ENCODE results near the gene MYCN. TPM values are rescaled to one million over a fixed set of nuclear protein-coding genes. Genes with fewer than 3 reads are reported as not detected.
A peak's percentile ranks its signal among the peaks of the same experiment; 100 is the strongest.

Gene MYCN
- total RNA-seq, 1 experiment from 2014 or later: 68.3 TPM

DNA sequence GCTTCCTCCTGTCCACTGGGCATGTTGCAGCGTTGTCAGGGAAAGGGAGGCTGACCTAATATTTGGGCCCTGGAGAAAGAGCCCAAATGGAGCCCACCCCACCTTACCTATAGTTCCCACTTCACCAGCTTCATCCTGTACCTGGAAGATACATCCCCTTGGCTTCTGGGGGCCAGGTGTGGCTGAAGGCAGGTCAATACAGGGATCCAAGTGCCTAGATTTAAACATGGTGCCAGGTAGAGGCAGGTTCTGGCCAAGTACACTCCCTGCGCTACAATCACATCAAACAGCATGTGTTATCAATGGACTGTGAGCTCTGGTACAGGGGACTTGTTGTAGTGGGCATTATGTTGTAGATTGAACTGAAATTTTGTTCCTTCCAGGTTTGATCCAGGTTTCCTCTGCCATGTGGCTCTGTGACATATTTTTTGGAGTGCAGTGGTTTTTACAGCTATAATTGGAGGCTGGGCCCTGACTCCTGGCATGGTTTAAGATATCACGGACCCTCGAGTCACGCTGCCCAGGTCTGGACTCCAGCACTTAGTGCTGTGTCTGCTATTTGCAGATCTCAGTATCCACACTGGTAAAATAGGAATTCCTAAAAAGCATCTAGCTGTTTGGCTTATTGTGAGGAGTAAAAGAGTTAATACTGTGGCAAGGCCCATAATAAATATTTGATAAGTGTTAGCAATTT is 23.8 kb downstream of the MYCN start:
- no peak overlapping the region for H3K27ac Mint-ChIP-seq
- peaks cover 34% of the 10 kb centered on the region for H3K4me1 Mint-ChIP-seq
- TF ChIP-seq ZMAT4 (CRISPR knock-in tag; IDR thresholded peaks at IDR 0.05) (no peak), GRHL2 (CRISPR knock-in tag; IDR thresholded peaks at IDR 0.05; ENCODE audit: insufficient replicate concordance, severe bottlenecking) (no peak), ZNF512 (CRISPR knock-in tag; IDR thresholded peaks at IDR 0.05; ENCODE audit: borderline replicate concordance) (no peak)
- TF ChIP-seq, protein P1, sequence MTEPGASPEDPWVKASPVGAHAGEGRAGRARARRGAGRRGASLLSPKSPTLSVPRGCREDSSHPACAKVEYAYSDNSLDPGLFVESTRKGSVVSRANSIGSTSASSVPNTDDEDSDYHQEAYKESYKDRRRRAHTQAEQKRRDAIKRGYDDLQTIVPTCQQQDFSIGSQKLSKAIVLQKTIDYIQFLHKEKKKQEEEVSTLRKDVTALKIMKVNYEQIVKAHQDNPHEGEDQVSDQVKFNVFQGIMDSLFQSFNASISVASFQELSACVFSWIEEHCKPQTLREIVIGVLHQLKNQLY (CRISPR knock-in tag; IDR thresholded peaks at IDR 0.05): no peak
- TF ChIP-seq, protein P2, sequence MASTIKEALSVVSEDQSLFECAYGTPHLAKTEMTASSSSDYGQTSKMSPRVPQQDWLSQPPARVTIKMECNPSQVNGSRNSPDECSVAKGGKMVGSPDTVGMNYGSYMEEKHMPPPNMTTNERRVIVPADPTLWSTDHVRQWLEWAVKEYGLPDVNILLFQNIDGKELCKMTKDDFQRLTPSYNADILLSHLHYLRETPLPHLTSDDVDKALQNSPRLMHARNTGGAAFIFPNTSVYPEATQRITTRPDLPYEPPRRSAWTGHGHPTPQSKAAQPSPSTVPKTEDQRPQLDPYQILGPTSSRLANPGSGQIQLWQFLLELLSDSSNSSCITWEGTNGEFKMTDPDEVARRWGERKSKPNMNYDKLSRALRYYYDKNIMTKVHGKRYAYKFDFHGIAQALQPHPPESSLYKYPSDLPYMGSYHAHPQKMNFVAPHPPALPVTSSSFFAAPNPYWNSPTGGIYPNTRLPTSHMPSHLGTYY (CRISPR knock-in tag; IDR thresholded peaks at IDR 0.05): no peak
- ChIA-PET CTCF (interaction anchor here (0.7 to 1.6 kb wide), 2 partner anchors 17 to 70 kb away, joined by 3 to 9 read pairs; no protein-coding TSS in a partner anchor), POLR2A (no interaction called here)
- ATAC-seq: no peak
- peaks cover 10% of the 10 kb centered on the region; the same call in 1 of the 2 replicates for H3K9me3 Mint-ChIP-seq
- H3K27me3 Mint-ChIP-seq (ENCODE audit: low read depth): peaks cover 6% of the 10 kb centered on the region
- no peak overlapping the region for H3K4me3 Mint-ChIP-seq
- peaks cover 14% of the 10 kb centered on the region for H3K36me3 Mint-ChIP-seq
- no peak for DNase-seq (ENCODE audit: low spot score)

DNA sequence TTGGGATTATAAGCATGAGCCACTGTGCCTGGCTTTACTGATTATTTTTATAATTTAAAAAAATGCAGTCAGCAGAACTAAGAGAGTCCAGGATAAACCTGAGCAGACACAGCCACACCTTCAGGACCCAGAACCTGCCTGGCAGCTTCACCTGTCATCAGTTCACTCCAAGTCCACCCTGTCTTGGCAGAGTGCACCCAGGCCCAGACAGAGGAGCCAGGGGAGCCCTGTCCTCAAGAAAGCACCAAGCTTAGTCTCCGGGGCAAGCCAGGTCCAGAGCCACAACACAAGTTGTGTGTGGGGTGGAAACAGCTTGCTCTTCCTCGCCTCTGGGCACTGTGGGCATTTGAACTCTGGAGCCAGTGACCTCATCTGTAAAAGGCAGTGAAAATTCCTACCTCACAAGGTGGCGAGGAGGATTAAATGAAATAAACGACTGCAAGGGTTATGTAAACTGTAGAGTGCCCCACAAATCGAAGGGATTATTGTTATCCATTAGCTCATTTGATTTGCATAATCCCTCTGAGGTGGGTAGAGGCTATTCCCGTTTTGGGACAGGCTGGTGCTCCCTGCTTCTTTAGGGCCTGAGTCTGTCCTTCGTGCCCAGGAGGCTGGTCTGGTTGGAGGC is 24.7 kb downstream of the MYCN start:
- no peak for DNase-seq (ENCODE audit: low spot score)
- TF ChIP-seq, protein P3, sequence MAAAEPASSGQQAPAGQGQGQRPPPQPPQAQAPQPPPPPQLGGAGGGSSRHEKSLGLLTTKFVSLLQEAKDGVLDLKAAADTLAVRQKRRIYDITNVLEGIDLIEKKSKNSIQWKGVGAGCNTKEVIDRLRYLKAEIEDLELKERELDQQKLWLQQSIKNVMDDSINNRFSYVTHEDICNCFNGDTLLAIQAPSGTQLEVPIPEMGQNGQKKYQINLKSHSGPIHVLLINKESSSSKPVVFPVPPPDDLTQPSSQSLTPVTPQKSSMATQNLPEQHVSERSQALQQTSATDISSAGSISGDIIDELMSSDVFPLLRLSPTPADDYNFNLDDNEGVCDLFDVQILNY (CRISPR knock-in tag; IDR thresholded peaks at IDR 0.05): no peak
- TF ChIP-seq IRF2 (CRISPR knock-in tag; IDR thresholded peaks at IDR 0.05; ENCODE audit: borderline replicate concordance, low read depth) (no peak), TCF7 (CRISPR knock-in tag; IDR thresholded peaks at IDR 0.05; ENCODE audit: low read depth) (no peak), NR3C1 (CRISPR knock-in tag; conservative IDR thresholded peaks at IDR 0.05; ENCODE audit: low read depth) (no peak), ZNF232 (CRISPR knock-in tag; IDR thresholded peaks at IDR 0.05) (no peak), TP53 (CRISPR knock-in tag; IDR thresholded peaks at IDR 0.05) (no peak), RORB (CRISPR knock-in tag; IDR thresholded peaks at IDR 0.05) (no peak)
- TF ChIP-seq, protein P4, sequence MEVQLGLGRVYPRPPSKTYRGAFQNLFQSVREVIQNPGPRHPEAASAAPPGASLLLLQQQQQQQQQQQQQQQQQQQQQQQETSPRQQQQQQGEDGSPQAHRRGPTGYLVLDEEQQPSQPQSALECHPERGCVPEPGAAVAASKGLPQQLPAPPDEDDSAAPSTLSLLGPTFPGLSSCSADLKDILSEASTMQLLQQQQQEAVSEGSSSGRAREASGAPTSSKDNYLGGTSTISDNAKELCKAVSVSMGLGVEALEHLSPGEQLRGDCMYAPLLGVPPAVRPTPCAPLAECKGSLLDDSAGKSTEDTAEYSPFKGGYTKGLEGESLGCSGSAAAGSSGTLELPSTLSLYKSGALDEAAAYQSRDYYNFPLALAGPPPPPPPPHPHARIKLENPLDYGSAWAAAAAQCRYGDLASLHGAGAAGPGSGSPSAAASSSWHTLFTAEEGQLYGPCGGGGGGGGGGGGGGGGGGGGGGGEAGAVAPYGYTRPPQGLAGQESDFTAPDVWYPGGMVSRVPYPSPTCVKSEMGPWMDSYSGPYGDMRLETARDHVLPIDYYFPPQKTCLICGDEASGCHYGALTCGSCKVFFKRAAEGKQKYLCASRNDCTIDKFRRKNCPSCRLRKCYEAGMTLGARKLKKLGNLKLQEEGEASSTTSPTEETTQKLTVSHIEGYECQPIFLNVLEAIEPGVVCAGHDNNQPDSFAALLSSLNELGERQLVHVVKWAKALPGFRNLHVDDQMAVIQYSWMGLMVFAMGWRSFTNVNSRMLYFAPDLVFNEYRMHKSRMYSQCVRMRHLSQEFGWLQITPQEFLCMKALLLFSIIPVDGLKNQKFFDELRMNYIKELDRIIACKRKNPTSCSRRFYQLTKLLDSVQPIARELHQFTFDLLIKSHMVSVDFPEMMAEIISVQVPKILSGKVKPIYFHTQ (CRISPR knock-in tag; IDR thresholded peaks at IDR 0.05): no peak
- Mint-ChIP-seq H3K27ac (no peak overlapping the region), H3K4me3 (no peak overlapping the region), H3K4me1 (peaks cover 27% of the 10 kb centered on the region), H3K27me3 (ENCODE audit: low read depth) (peaks cover 6% of the 10 kb centered on the region), H3K36me3 (peaks cover 14% of the 10 kb centered on the region), H3K9me3 (peaks cover 10% of the 10 kb centered on the region; the same call in 1 of the 2 replicates)
- ChIA-PET POLR2A (interaction anchor here (0.6 kb wide), 1 partner anchor 168 kb away, joined by 3 read pairs; no protein-coding TSS in a partner anchor), CTCF (interaction anchor here (0.8 to 1.9 kb wide), 3 partner anchors 25 to 317 kb away, joined by 3 to 9 read pairs (median 8); partner anchors contain the start of gene MYCN)
- peak; percentile 15 for ATAC-seq

All from WTC11 (cell line).